Left kidney (tissue), 2 donors: ENCODE measurements around the gene PDE4B. TPM values are rescaled to one million over a fixed set of nuclear protein-coding genes. Genes with fewer than 3 reads are reported as not detected.
"Not testable (repeated sequence)": the region's sequence is repeated elsewhere in the genome, so short reads cannot be mapped to it uniquely, and the experiment has no call there.

Experiments
- DNase-seq: peaks from one replicate; pipeline ENCODE4 v3.0.0-alpha.2; 2013
- polyA plus RNA-seq: library from polyadenylated mRNA; unstranded; fragments of 120-200 nt; gene quantifications from one replicate; pipeline ENCODE4 v1.2.1, GENCODE V29; 2013; ENCODE audit not compliant: insufficient read length

Gene PDE4B
- polyA plus RNA-seq, 1 donor = 10.3 TPM

DNA sequence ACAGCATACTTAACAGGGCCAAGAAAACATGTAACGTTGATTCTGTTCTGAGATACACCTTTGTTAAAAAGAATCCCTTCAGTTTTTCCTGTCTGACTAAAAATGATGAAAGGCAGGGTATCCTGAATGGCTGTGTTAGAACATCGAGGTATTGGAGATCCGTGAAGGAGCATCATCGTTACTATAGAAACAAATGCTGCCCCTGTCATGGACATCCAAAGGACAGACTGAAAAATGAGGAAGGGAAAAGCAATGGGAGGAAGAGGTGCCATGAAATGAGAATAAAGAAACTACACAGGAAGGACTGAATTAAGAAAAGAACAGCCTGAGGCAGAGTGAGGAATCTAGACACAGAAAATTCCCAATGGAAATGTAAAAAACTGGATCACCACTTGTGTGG lies 257.9 kb downstream of the PDE4B start:
- no peak for DNase-seq

DNA sequence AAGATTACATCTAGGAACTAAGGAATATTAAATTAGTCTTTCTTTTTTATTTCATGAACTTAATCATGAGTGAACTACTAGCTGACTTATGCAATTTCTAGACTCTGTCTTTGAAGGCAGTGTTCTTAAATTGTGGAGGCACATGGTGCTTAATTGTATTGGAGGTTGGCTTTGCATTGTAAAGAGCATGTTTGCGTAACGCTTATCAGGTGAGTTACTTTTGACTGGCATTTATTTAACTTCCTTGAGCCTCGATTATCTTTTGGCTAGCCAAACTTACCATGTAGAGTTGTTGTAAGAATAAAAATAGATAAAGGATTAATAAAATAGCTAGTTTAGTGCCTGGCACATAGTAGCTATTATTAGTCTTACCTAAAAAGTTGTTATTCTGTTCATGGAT lies 262.4 kb downstream of the PDE4B start:
- DNase-seq = no peak

DNA sequence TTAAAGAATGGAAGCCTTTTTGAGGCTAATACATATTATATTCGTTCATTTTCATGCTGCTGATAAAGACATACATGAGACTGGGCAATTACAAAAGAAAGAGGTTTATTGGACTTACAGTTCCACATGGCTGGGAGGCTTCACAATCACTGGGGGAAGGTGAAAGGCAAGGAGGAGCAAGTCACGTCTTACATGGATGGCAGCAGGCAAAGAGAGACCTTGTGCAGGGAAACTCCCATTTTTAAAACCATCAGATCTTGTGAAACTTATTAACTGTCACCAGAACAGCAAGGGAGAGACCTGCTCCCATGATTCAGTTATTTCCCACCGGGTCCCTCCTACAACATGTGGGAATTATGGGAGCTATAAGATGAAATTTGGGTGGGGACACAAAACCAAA lies 264.8 kb downstream of the PDE4B start:
- not testable (repeated sequence) for DNase-seq

DNA sequence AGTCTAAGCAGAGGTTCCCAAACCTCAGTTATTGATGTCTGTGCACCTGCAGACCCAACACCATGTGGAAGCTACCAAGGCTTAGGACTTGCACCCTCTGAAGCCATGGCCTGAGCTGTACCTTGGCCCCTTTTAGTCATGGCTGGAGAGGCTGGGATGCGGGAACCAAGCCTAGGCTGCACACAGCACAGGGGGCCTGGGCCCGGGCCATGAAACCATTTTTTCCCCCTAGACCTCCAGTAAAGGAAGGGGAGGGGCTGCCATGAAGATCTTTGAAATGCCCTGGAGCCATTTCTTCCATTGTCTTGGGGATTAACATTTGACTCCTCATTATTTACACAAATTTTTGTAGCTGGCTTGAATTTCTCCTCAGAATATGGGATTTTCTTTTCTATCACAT lies 265.9 kb downstream of the PDE4B start:
- no peak for DNase-seq

DNA sequence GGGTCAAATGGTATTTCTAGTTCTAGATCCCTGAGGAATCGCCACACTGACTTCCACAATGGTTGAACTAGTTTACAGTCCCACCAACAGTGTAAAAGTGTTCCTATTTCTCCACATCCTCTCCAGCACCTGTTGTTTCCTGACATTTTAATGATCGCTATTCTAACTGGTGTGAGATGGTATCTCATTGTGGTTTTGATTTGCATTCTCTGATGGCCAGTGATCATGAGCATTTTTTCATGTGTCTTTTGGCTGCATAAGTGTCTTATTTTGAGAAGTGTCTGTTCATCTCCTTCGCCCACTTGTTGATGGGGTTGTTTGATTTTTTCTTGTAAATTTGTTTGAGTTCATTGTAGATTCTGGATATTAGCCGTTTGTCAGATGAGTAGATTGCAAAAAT lies 274.5 kb downstream of the PDE4B start:
- DNase-seq = not testable (repeated sequence)

DNA sequence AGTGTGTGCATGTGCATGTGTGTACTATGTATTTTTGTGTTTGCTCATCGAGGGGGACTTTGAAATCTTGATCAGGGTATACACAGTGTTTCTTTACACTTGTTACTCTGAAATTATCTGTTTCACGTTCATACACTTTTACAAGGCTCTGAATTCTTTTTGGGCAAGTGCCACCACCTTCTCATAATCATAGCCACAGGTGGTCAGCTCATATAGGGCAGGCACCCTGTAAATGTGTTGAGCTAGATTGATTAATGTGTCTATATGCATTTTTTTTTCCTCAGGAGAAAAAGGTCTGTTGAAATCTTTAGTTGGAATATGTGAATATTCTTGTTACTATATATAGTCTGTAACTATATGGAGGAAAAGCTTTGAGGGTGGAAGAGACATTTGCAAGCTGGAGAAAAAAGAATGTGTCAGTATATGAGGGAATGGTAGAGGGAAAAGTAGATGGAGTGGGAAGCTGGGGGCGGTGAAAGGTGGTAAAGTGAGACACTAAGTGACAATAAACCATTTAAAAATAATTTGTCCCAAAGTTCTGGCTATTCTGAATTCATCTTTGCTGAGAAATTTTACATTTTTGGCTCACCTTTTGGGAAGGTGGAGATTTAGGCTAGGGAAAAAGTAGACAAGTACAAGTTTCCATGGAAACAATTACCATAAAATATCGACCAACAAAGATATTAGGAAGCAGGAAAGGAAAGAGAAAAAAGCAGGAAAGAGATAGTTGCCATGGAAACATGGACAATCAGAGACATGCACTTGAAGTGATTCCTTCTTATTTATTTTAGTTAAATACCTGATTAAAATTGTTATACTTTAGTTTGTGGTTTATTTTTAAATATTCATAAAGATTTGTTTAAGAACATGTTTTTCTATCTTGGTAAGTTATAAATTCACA lies 277.5 kb downstream of the PDE4B start:
- DNase-seq = no peak

DNA sequence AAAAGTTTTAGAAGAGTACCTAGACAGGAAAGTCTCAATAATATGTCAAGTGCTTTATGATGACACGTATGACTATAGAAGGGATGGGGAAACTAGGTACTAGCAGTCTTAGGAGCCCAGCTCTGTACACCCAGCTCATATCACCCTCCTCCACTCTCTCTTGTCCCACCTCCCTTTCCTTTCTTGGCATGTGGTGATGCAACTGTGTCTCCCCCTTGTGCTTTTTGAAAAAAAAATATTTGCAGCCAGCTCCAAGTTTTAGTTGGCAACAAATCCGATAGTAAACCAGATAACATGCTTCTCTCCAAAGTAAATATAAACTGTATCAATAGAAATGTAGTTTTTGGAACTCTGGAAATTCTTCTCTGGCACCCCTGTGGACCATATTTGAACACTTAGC lies 280.7 kb downstream of the PDE4B start:
- DNase-seq = no peak

DNA sequence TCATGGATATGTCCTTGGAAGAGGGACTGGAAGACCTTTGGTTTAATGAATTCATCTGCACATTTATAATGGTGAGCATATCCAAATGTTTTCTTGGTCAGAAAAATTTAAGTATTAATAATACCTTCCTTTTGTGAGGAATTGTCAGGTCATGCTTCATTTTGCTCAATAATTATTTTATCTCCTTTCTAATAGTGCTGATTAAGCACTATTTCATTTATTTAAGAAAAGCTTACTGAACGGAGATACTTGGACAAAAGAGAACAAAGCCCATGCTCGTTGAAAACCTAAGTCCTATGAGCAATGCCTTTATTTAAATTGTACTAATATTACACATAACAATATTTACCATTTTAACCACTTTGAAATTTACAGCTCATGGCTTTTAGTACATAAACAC lies 281.5 kb downstream of the PDE4B start:
- no peak for DNase-seq

DNA sequence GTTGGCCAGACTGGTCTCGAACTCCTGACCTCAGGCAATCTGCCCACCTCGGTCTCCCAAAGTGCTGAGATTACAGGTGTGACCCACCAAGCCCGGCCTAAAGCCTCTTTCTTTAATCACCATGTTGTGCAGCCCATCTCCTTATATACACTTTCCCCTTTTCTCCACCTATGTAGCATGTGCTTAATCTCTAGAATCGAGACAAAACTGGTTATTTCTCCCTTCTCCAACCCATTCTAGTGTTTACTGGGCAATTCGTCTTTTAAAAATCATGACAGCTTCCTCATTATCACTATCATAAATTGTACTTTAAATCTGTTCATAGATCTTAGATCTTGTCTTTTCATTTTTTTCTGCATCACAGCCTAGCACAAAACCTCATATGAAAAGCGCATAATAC lies 285.7 kb downstream of the PDE4B start:
- no peak for DNase-seq

DNA sequence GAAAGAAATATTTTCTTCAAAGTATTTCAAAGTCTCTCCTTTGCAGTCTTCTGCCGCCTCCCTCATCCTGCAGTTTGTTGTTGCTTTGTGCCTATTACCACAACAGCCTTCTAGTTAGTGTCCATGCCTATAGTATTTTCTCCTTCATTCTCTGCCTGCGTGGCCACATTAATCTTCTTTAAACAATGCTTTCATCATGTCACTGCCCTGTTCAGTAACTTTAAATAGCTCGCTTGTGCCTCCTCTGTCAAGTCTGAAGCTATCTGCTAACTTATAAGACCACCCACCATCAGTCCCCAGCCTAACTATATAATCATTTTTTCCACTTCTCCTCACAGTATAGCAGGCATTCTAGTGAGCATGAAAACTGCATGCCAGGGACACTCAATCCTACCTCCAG lies 290.3 kb downstream of the PDE4B start:
- DNase-seq = no peak

DNA sequence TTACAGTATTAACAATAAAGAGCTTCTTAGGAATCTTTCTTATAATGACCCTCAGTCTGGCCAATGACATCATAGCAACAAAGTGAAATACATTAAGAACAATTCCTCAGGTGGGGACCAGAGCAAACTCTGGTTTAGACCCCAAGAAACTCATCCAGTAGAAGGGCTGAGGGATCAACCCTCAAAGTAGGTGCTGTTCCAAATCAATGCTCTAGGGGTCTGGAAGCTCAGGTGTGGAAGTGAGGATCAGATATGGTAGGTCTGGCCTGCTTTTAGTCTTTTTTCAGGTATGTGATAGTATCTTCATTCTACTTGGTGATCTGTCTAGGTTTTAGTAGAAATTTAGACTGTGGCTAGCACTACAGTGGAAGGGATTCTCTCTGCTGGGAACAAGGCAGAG lies 291.7 kb downstream of the PDE4B start:
- no peak for DNase-seq

DNA sequence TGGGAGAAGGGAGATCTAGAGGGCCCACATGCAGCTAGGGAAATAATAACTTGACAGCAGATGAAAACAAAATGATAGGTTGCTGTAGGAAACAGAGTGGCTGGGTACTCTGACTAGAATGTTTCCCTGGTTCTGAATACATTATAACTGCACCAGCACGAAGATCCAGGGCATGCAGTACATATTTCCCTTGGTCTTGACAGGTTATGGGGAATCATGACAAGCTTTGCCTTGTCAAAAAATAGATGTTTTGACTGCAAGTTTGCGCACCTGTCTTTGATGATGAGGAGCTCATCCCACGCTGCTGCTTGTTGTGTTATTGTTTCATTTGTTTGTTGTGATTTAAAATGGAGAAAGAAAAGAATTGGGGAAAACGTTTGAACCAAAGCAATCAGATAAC lies 292.9 kb downstream of the PDE4B start:
- DNase-seq = no peak

DNA sequence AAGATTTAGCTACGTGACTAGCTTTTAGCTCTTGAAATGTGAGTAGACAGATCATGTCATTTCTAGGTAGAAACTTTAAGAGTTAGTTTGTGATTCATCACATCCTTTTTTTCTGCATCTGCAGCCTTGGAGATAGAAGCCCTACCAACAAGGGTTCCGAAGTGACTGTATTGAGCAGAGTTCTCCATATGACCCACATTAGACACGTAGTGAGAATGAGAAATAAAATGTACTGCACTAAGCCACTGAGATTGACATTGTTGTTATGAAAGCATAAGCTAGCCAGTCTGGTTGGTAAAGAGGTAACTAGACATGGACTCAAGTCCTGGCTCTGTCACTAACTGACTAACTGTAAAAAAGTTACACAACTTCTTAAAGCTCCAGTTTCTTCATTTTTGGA lies 296.1 kb downstream of the PDE4B start:
- DNase-seq = no peak

DNA sequence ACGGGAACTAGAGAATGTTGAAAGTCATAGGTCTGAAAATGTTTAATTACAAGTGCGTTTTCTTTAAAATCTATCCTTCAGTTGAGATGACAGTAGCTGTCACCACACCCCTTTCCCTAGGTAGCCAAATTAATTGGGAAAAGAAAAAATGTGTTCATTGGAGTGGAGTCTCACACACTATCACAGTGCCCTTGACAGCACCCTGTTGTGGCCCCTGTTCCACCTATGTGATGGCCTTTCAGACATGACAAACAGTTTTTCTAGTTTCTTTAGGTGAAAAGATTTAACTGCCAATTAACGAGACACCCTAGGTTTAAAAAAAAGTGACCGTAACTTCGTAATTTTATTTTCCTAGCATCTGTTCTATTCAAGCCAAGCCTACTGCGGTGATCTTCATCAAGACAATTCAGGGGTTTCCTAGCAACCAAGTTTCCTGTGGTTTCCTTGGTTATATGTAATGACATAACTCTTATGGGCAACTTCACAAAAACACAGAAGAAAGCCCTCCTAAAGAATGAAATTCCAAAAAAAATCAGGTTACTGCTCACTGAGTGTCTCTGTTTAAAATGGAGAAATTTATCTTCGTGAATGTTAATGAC lies 298.3 kb downstream of the PDE4B start:
- DNase-seq = no peak

DNA sequence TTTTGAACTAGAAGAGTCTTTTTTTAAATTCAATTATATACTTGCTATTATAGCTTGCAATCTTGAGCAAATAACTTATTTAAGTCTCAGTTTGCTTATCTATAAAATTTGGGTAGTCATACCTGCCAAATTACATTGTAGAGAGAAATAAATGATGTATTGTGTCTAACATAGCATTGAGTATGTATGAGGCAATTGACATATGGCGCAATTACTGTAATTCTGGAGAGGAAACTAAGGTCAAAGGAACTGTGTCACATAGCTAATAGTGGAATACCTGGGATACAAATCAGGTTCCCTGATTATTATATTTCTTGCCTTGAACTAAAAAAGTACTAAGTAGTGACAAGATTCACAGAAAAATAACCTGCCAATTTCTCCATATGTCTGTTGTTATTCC lies 302.5 kb downstream of the PDE4B start:
- DNase-seq = no peak

DNA sequence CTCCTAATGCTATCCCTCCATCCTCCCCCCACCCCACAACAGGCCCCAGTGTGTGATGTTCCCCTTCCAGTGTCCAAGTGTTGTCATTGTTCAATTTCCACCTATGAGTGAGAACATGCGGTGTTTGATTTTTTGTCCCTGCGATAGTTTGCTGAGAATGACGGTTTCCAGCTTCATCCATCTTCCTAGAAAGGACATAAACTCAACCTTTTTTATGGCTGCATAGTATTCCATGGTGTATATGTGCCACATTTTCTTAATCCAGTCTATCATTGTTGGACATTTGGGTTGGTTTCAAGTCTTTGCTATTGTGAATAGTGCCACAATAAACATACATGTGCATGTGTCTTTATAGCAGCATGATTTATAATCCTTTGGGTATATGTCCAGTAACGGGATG lies 308.3 kb downstream of the PDE4B start:
- not testable (repeated sequence) for DNase-seq

DNA sequence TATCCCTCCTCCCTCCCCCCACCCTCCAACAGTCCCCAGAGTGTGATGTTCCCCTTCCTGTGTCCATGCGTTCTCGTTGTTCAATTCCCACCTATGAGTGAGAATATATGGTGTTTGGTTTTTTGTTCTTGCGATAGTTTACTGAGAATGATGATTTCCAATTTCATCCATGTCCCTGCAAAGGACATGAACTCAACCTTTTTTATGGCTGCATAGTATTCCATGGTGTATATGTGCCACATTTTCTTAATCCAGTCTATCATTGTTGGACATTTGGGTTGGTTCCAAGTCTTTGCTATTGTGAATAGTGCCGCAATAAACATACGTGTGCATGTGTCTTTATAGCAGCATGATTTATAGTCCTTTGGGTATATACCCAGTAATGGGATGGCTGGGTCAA lies 311.4 kb downstream of the PDE4B start:
- not testable (repeated sequence) for DNase-seq

DNA sequence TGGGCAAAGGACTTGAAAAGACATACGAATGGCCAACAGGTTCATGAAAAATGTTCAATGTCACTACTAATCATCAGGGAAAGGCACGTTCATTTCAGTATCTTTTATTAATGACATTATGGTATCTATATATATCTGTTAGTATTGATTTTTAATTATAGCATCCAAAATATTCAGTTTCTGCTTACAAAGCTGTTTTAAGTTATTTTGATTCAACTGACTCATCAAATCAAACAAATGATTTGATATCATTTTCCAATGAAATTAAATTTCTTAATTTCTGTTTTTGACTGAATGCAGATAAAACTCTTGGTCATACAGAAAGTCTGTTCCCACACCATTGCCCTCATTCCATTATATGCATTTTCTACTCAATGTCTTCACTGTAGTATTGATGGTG lies 315.9 kb downstream of the PDE4B start:
- no peak for DNase-seq

DNA sequence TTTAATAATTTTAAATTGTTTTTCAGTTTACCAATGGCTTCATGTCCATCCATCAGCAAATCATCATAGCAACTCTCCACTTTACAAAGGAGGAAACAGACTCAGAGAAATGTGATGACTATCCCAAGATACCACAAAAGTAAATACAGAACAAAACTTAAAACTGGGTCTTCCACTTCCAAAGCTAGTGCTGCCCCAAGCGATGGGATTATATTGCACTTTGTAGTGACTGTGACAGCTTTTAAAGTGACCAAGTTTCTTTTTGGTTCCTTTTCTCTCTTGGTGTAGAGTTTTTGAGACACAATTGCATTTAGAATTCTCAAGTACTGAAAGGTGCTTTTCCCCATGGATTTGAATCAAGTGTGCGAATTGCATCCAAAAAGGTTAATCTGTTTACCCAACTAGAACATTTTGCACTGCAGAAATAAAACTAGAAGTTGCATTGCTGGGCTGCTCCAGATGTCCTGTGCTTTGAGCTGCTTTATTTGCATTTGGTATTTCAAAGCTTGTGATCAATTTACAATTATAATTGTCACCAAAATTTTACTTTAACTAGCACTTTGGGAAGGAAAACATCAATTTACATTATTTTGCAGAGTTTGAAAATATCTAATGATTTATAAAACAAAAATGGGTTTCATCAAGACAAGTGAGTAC lies 320.2 kb downstream of the PDE4B start:
- no peak for DNase-seq

DNA sequence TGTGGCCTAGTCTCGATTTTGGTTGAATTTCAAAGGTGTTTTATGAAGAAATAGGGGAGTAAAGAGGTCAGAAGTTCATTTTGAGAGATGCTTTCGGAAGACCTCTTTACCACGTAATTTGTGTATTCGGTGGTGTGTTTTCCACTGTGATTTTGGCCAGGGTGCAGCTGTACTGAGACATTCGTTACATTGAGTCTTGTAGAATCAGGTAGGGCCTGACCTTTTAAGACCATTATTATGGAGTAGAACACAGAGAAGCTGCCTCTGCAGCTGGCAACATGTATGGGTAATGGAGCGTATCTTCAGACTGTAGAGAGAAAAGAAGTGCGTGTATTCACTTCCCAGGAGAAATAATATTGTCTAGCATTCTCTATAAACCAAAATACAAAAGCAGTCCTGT lies 326.5 kb downstream of the PDE4B start:
- DNase-seq = no peak

DNA sequence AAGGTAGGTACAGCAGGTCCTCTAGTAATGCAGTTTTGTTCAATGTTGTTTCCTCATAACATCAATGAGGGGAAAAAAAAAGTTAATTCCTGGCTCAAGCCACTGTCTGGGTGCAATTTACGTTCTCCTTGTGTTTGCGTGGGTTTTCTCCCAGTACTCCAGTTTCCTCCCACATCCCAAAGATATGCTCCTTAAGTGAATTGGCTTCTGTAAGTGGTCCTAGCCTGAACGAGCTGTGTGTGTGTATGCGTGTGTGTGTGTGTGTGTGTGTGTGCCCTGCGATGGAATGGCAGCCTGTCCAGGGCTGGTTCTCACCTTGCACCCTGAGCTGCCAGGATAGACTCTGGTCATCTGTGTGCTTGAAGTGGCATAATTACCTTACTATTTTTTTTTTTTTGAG lies 332.0 kb downstream of the PDE4B start:
- DNase-seq = no peak

DNA sequence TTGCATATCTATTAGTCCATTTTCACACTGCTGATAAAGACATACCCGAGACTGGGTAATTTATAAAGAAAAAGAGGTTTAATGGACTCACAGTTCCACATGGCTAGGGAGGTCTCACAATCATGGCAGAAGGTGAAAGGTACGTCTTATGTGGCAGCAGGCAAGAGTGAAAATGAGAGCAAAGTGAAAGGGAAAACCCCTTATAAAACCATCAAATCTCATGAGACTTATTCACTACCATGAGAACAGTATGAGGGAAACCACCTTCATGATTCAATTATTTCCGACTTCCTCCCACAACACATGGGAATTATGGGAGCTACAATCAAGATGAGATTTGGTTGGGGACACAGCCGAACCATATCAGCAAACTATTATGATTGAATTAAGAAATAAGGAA lies 335.9 kb downstream of the PDE4B start:
- DNase-seq = not testable (repeated sequence)

DNA sequence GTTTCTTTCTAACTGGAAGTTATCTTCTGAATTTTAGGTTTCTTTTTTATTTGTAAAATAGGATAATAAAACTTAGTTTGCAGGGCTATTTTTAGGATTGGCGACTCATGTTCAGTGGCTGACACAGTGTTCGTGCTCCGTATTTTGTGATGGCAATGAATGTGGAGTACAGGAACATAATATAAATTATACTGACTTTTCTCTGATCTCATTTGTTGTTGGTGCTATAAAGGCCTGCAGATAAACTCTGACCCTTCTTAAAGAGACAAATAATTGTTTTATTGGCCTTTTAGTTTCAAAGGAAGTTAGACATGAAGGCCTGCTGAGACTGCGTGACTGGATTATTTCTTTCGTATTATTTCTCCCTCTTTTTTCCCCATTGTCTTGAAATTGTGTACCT lies 339.6 kb downstream of the PDE4B start:
- DNase-seq = peak; percentile 12
